Measurements from ENCODE around the gene ABHD14A. TPM values are rescaled to one million over a fixed set of nuclear protein-coding genes. Genes with fewer than 3 reads are reported as not detected.

ABHD14A gene
- polyA plus RNA-seq, 1 of the 3 experiments (the other 2 are of a cell fraction) = 31.5 TPM

- no peaks in the 10 kb centered on the region for H3K9me3 ChIP-seq
- H3K4me2 ChIP-seq = no peak overlapping the region
- peak overlapping the region in 1 of 2 experiments; percentile 98; a peak in 1 of 4 replicates for H3K27ac ChIP-seq (ENCODE audit: low read depth in 2 of 2, low read length in 1 of 2)
- ChIA-PET CTCF (interaction anchor here (1.1 to 24.7 kb wide), 5 partner anchors 8 to 110 kb away, joined by 3 to 983 read pairs (median 12); partner anchors contain the start of genes ABHD14A, ABHD14B and DUSP7), POLR2A (interaction anchor here (1.1 to 1.6 kb wide), 3 partner anchors 8 to 18 kb away, joined by 3 to 8 read pairs (median 4); no protein-coding TSS in a partner anchor)
- H3F3A ChIP-seq (replicated peaks; ENCODE audit: insufficient read depth) = no peaks in the 10 kb centered on the region
- no peaks in the 10 kb centered on the region for H3K36me3 ChIP-seq (replicated peaks in 1 of 2; ENCODE audit: control insufficient read depth in 1 of 2, insufficient read depth in 2 of 2, low read length in 1 of 2)
- no peak overlapping the region for H3K9ac ChIP-seq
- peaks cover 0 to 52% of the 10 kb centered on the region in 2 experiments; a peak in 1 of 4 replicates for H3K4me1 ChIP-seq (ENCODE audit: control insufficient read depth in 1 of 2, insufficient read depth in 2 of 2, low read depth in 1 of 2, low read length in 1 of 2)
- TF ChIP-seq FOXM1 (IDR thresholded peaks at IDR 0.05; ENCODE audit: low read depth) = no peak
- TF ChIP-seq SIN3A (IDR thresholded peaks at IDR 0.05; ENCODE audit: borderline replicate concordance, low read depth, low read length) = no peak
- no peak for TF ChIP-seq RFX5 (IDR thresholded peaks at IDR 0.05; ENCODE audit: low read length)
- TF ChIP-seq POLR2AphosphoS5 (IDR thresholded peaks at IDR 0.05; ENCODE audit: low read depth, low read length) = no peak
- no peak for TF ChIP-seq NFIC (IDR thresholded peaks at IDR 0.05; ENCODE audit: borderline replicate concordance)
- no peak for TF ChIP-seq RXRA (IDR thresholded peaks at IDR 0.05; ENCODE audit: borderline replicate concordance, low read depth)
- no peak for TF ChIP-seq MXI1 (IDR thresholded peaks at IDR 0.05; ENCODE audit: low read depth, low read length)
- TF ChIP-seq IRF3 (IDR thresholded peaks at IDR 0.05; ENCODE audit: low read depth, low read length) = no peak
- no peak for DNase-seq
- H3K27me3 ChIP-seq (ENCODE audit: insufficient read depth) = no peaks in the 10 kb centered on the region
- H3K79me2 ChIP-seq (ENCODE audit: insufficient read depth) = no peaks in the 10 kb centered on the region
- no peak overlapping the region for H2AFZ ChIP-seq (ENCODE audit: low read depth)
- H3K4me3 ChIP-seq (ENCODE audit: low read depth in 2 of 2, low read length in 1 of 2) = no peak overlapping the region
- WGBS (ENCODE audit: low lambda C conversion rate) = 92% methylated on average over 6 of the region's 7 CpGs
- H4K20me1 ChIP-seq (ENCODE audit: insufficient read depth) = no peaks in the 10 kb centered on the region
- no peaks in the 10 kb centered on the region for H3K9me2 ChIP-seq
These were observed 37.8 kb downstream of the ABHD14A start for GRCh38 chr3:52012699-52013098.

- no peak overlapping the region for H2AFZ ChIP-seq (ENCODE audit: low read depth)
- no peak overlapping the region for H3K9ac ChIP-seq
- no peaks in the 10 kb centered on the region for H4K20me1 ChIP-seq (ENCODE audit: insufficient read depth)
- ChIA-PET CTCF (interaction anchor here (1.1 to 24.7 kb wide), 6 partner anchors 9 to 57 kb away, joined by 3 to 983 read pairs (median 4); partner anchors contain the start of gene DUSP7), POLR2A (interaction anchor here (1.5 to 2.7 kb wide), 4 partner anchors 15 to 28 kb away, joined by 5 to 23 read pairs (median 8); partner anchors contain the start of gene RPL29)
- H3K79me2 ChIP-seq (ENCODE audit: insufficient read depth) = no peaks in the 10 kb centered on the region
- H3K9me2 ChIP-seq = no peaks in the 10 kb centered on the region
- H3K4me3 ChIP-seq (ENCODE audit: low read depth in 2 of 2, low read length in 1 of 2) = no peak overlapping the region
- no peak for DNase-seq
- H3F3A ChIP-seq (replicated peaks; ENCODE audit: insufficient read depth) = no peaks in the 10 kb centered on the region
- H3K9me3 ChIP-seq = no peaks in the 10 kb centered on the region
- no peaks in the 10 kb centered on the region for H3K36me3 ChIP-seq (replicated peaks in 1 of 2; ENCODE audit: control insufficient read depth in 1 of 2, insufficient read depth in 2 of 2, low read length in 1 of 2)
- no peaks in the 10 kb centered on the region for H3K27me3 ChIP-seq (ENCODE audit: insufficient read depth)
- peaks cover 0 to 51% of the 10 kb centered on the region in 2 experiments; a peak in 1 of 4 replicates for H3K4me1 ChIP-seq (ENCODE audit: control insufficient read depth in 1 of 2, insufficient read depth in 2 of 2, low read depth in 1 of 2, low read length in 1 of 2)
- H3K27ac ChIP-seq (ENCODE audit: low read depth in 2 of 2, low read length in 1 of 2) = peak overlapping the region in 1 of 2 experiments; percentile 98; a peak in 2 of 4 replicates
- WGBS (ENCODE audit: low lambda C conversion rate) = 80% methylated on average over 5 of the region's 6 CpGs
- H3K4me2 ChIP-seq = no peak overlapping the region
- TF ChIP-seq ELF1 (IDR thresholded peaks at IDR 0.05) = no peak
- no peak for TF ChIP-seq TEAD4 (IDR thresholded peaks at IDR 0.05; ENCODE audit: borderline replicate concordance, insufficient read depth)
- no peak for TF ChIP-seq USF2 (IDR thresholded peaks at IDR 0.05; ENCODE audit: borderline replicate concordance, low read depth, low read length)
- TF ChIP-seq JUND (IDR thresholded peaks at IDR 0.05) = no peak
- no peak for TF ChIP-seq RXRA (IDR thresholded peaks at IDR 0.05; ENCODE audit: borderline replicate concordance, low read depth)
- TF ChIP-seq POLR2AphosphoS5 (IDR thresholded peaks at IDR 0.05; ENCODE audit: low read depth, low read length) = no peak
- TF ChIP-seq GABPA (IDR thresholded peaks at IDR 0.05; ENCODE audit: low read depth) = no peak
- TF ChIP-seq NRF1 (IDR thresholded peaks at IDR 0.05; ENCODE audit: low read depth, low read length) = no peak
- TF ChIP-seq YY1 (IDR thresholded peaks at IDR 0.05; ENCODE audit: low read depth) = no peak
- no peak for TF ChIP-seq IRF3 (IDR thresholded peaks at IDR 0.05; ENCODE audit: low read depth, low read length)
- no peak for TF ChIP-seq SMC3 (IDR thresholded peaks at IDR 0.05; ENCODE audit: low read depth, low read length)
- no peak for TF ChIP-seq MEF2A (IDR thresholded peaks at IDR 0.05; ENCODE audit: borderline replicate concordance, low read depth)
- TF ChIP-seq MAX (IDR thresholded peaks at IDR 0.05; ENCODE audit: low read depth) = no peak
- no peak for TF ChIP-seq ZBTB33 (IDR thresholded peaks at IDR 0.05; ENCODE audit: borderline replicate concordance, low read depth)
- no peak for TF ChIP-seq USF1 (IDR thresholded peaks at IDR 0.05; ENCODE audit: borderline replicate concordance, low read depth)
These were observed 39.1 kb downstream of the ABHD14A start for GRCh38 chr3:52013802-52014598.

Measured in SK-N-SH (cell line).